ENCODE results near the gene UIMC1. TPM values are rescaled to one million over a fixed set of nuclear protein-coding genes. Genes with fewer than 3 reads are reported as not detected.
"Not testable (repeated sequence)": the region's sequence is repeated elsewhere in the genome, so short reads cannot be mapped to it uniquely, and the experiment has no call there.

Gene UIMC1
- polyA plus RNA-seq, 1 of the 3 experiments (the other 2 are of a cell fraction), result 19.9 TPM

DNA sequence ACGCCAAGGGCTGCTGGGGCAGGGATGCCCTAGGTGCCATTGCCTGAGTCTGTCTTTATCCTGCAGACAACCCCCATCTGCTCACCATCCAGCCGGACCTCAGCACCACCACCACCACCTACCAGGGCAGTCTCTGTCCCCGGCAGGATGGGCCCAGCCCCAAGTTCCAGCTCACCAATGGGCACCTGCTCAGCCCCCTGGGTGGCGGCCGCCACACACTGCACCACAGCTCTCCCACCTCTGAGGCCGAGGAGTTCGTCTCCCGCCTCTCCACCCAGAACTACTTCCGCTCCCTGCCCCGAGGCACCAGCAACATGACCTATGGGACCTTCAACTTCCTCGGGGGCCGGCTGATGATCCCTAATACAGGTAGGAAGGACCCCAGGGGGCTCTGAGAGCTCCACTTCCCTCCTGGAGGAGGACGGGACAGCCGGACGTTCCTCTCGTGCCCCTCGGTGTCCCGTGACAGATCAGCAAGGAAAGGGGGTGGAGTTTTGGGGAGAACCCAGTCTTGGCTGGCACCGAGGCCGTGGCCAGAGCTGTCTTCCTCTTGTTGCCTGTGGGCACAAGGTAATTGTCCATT is 132.3 kb downstream of the UIMC1 start:
- ChIA-PET CTCF (interaction anchor here (0.7 to 1.5 kb wide), 7 partner anchors 9 to 214 kb away, joined by 3 to 4 read pairs (median 3); no protein-coding TSS in a partner anchor), POLR2A (interaction anchor here (1.1 kb wide), 1 partner anchor 10 kb away, joined by 3 read pairs; no protein-coding TSS in a partner anchor)
- WGBS (ENCODE audit: low lambda C conversion rate), result 66% methylated on average over 8 of the region's 20 CpGs
- H4K20me1 ChIP-seq (ENCODE audit: insufficient read depth), result no peaks in the 10 kb centered on the region
- no peak overlapping the region for H3K9ac ChIP-seq
- no peak for TF ChIP-seq POLR2AphosphoS5 (IDR thresholded peaks at IDR 0.05; ENCODE audit: low read depth, low read length)
- H3K9me3 ChIP-seq, result no peaks in the 10 kb centered on the region
- no peak overlapping the region for H3K4me3 ChIP-seq (ENCODE audit: low read depth in 2 of 2, low read length in 1 of 2)
- DNase-seq, result no peak
- no peak overlapping the region for H3K4me2 ChIP-seq
- H3K9me2 ChIP-seq, result no peaks in the 10 kb centered on the region
- H3K27ac ChIP-seq (ENCODE audit: low read depth in 2 of 2, low read length in 1 of 2), result no peak overlapping the region
- H3K36me3 ChIP-seq (replicated peaks in 1 of 2; ENCODE audit: control insufficient read depth in 1 of 2, insufficient read depth in 2 of 2, low read length in 1 of 2), result no peaks in the 10 kb centered on the region
- peaks cover 0 to 24% of the 10 kb centered on the region in 2 experiments; a peak in 1 of 4 replicates for H3K4me1 ChIP-seq (ENCODE audit: control insufficient read depth in 1 of 2, insufficient read depth in 2 of 2, low read depth in 1 of 2, low read length in 1 of 2)
- H3K27me3 ChIP-seq (ENCODE audit: insufficient read depth), result no peaks in the 10 kb centered on the region
- no peak overlapping the region for H2AFZ ChIP-seq (ENCODE audit: low read depth)
- H3F3A ChIP-seq (replicated peaks; ENCODE audit: insufficient read depth), result no peaks in the 10 kb centered on the region
- no peaks in the 10 kb centered on the region for H3K79me2 ChIP-seq (ENCODE audit: insufficient read depth)

DNA sequence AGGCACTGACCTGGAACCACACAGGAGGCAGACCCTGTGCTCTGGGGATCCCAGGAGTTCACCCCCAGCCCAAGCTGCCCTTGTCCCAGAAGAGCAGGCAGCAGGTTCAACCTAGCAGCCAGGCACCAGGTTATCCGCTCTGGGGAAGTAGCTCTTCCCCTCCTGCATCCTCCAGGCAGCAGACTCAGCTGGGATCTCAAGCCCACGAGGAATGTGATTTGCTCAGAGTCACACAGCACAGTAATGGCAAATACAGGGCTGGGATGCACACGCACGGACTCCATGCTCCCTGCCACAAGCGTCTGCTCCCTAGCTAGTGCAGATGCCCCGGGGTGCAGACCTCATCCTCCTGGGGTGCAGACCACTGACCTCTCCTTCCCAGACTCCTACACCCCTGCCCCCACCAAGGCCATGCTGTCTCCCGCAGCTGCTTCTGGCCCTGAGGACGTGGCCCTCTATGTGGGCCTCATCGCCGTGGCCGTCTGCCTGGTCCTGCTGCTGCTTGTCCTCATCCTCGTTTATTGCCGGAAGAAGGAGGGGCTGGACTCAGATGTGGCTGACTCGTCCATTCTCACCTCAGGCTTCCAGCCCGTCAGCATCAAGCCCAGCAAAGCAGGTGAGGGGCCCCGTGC is 132.9 kb downstream of the UIMC1 start:
- DNase-seq, result no peak
- H3K4me2 ChIP-seq, result no peak overlapping the region
- H3K27ac ChIP-seq (ENCODE audit: low read depth in 2 of 2, low read length in 1 of 2), result no peak overlapping the region
- H3K4me1 ChIP-seq (ENCODE audit: control insufficient read depth in 1 of 2, insufficient read depth in 2 of 2, low read depth in 1 of 2, low read length in 1 of 2), result peaks cover 0 to 29% of the 10 kb centered on the region in 2 experiments; a peak in 1 of 4 replicates
- H3F3A ChIP-seq (replicated peaks; ENCODE audit: insufficient read depth), result no peaks in the 10 kb centered on the region
- no peaks in the 10 kb centered on the region for H3K27me3 ChIP-seq (ENCODE audit: insufficient read depth)
- TF ChIP-seq YY1 (IDR thresholded peaks at IDR 0.05; ENCODE audit: low read depth), result no peak
- TF ChIP-seq, protein P1, sequence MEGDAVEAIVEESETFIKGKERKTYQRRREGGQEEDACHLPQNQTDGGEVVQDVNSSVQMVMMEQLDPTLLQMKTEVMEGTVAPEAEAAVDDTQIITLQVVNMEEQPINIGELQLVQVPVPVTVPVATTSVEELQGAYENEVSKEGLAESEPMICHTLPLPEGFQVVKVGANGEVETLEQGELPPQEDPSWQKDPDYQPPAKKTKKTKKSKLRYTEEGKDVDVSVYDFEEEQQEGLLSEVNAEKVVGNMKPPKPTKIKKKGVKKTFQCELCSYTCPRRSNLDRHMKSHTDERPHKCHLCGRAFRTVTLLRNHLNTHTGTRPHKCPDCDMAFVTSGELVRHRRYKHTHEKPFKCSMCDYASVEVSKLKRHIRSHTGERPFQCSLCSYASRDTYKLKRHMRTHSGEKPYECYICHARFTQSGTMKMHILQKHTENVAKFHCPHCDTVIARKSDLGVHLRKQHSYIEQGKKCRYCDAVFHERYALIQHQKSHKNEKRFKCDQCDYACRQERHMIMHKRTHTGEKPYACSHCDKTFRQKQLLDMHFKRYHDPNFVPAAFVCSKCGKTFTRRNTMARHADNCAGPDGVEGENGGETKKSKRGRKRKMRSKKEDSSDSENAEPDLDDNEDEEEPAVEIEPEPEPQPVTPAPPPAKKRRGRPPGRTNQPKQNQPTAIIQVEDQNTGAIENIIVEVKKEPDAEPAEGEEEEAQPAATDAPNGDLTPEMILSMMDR (IDR thresholded peaks at IDR 0.05), result no peak
- no peak for TF ChIP-seq SMC3 (IDR thresholded peaks at IDR 0.05; ENCODE audit: low read depth, low read length)
- TF ChIP-seq TCF12 (IDR thresholded peaks at IDR 0.05), result no peak
- no peak for TF ChIP-seq EP300 (IDR thresholded peaks at IDR 0.05; ENCODE audit: borderline replicate concordance in 1 of 2, low read depth in 1 of 2, low read length in 1 of 2)
- no peak for TF ChIP-seq CHD2 (IDR thresholded peaks at IDR 0.05; ENCODE audit: low read length, partially characterized antibody)
- no peak for TF ChIP-seq FOXJ3 (CRISPR knock-in tag; IDR thresholded peaks at IDR 0.05)
- TF ChIP-seq SIN3A (IDR thresholded peaks at IDR 0.05; ENCODE audit: borderline replicate concordance, low read depth, low read length), result no peak
- TF ChIP-seq RAD21 (IDR thresholded peaks at IDR 0.05; ENCODE audit: low read length), result no peak
- TF ChIP-seq, protein P2, sequence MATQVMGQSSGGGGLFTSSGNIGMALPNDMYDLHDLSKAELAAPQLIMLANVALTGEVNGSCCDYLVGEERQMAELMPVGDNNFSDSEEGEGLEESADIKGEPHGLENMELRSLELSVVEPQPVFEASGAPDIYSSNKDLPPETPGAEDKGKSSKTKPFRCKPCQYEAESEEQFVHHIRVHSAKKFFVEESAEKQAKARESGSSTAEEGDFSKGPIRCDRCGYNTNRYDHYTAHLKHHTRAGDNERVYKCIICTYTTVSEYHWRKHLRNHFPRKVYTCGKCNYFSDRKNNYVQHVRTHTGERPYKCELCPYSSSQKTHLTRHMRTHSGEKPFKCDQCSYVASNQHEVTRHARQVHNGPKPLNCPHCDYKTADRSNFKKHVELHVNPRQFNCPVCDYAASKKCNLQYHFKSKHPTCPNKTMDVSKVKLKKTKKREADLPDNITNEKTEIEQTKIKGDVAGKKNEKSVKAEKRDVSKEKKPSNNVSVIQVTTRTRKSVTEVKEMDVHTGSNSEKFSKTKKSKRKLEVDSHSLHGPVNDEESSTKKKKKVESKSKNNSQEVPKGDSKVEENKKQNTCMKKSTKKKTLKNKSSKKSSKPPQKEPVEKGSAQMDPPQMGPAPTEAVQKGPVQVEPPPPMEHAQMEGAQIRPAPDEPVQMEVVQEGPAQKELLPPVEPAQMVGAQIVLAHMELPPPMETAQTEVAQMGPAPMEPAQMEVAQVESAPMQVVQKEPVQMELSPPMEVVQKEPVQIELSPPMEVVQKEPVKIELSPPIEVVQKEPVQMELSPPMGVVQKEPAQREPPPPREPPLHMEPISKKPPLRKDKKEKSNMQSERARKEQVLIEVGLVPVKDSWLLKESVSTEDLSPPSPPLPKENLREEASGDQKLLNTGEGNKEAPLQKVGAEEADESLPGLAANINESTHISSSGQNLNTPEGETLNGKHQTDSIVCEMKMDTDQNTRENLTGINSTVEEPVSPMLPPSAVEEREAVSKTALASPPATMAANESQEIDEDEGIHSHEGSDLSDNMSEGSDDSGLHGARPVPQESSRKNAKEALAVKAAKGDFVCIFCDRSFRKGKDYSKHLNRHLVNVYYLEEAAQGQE (IDR thresholded peaks at IDR 0.05; ENCODE audit: low read depth, low read length), result no peak
- TF ChIP-seq, protein P3, sequence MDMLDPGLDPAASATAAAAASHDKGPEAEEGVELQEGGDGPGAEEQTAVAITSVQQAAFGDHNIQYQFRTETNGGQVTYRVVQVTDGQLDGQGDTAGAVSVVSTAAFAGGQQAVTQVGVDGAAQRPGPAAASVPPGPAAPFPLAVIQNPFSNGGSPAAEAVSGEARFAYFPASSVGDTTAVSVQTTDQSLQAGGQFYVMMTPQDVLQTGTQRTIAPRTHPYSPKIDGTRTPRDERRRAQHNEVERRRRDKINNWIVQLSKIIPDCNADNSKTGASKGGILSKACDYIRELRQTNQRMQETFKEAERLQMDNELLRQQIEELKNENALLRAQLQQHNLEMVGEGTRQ (IDR thresholded peaks at IDR 0.05; ENCODE audit: borderline replicate concordance, low read depth, low read length), result no peak
- no peak overlapping the region for H3K4me3 ChIP-seq (ENCODE audit: low read depth in 2 of 2, low read length in 1 of 2)
- ChIA-PET CTCF (interaction anchor here (0.7 to 1.5 kb wide), 6 partner anchors 10 to 198 kb away, joined by 3 to 4 read pairs (median 3); no protein-coding TSS in a partner anchor), POLR2A (no interaction called here)
- no peaks in the 10 kb centered on the region for H4K20me1 ChIP-seq (ENCODE audit: insufficient read depth)
- 61% methylated on average over 7 of the region's 16 CpGs for WGBS (ENCODE audit: low lambda C conversion rate)
- no peaks in the 10 kb centered on the region for H3K79me2 ChIP-seq (ENCODE audit: insufficient read depth)
- no peaks in the 10 kb centered on the region for H3K9me2 ChIP-seq
- no peak overlapping the region for H3K9ac ChIP-seq
- no peak overlapping the region for H2AFZ ChIP-seq (ENCODE audit: low read depth)
- no peaks in the 10 kb centered on the region for H3K36me3 ChIP-seq (replicated peaks in 1 of 2; ENCODE audit: control insufficient read depth in 1 of 2, insufficient read depth in 2 of 2, low read length in 1 of 2)
- H3K9me3 ChIP-seq, result no peaks in the 10 kb centered on the region

DNA sequence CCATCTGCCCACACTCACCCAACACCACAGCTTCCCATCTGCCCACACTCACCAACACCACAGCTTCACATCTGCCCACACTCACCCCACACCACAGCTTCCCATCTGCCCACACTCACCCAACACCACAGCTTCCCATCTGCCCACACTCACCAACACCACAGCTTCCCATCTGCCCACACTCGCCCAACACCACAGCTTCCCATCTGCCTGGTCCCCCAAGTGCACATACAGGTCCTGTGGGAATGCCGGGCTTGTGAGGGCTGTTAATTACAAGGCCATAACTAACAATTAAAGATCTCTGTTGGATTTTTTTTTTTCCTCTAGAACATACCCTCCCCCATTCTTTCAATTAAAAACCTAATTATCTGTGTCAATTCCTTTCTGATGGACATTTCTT is 133.6 kb downstream of the UIMC1 start:
- CTCF ChIA-PET, result interaction anchor here (1.1 to 1.5 kb wide), 2 partner anchors 18 to 199 kb away, joined by 3 read pairs; no protein-coding TSS in a partner anchor
- H4K20me1 ChIP-seq (ENCODE audit: insufficient read depth); H3K4me3 ChIP-seq (ENCODE audit: low read depth in 2 of 2, low read length in 1 of 2); H3K9ac ChIP-seq; H3K9me3 ChIP-seq; H2AFZ ChIP-seq (ENCODE audit: low read depth); H3K36me3 ChIP-seq (replicated peaks in 1 of 2; ENCODE audit: control insufficient read depth in 1 of 2, insufficient read depth in 2 of 2, low read length in 1 of 2); H3K4me2 ChIP-seq; H3K79me2 ChIP-seq (ENCODE audit: insufficient read depth); H3F3A ChIP-seq (replicated peaks; ENCODE audit: insufficient read depth); DNase-seq; H3K9me2 ChIP-seq; H3K27me3 ChIP-seq (ENCODE audit: insufficient read depth); POLR2A ChIA-PET; H3K27ac ChIP-seq (ENCODE audit: low read depth in 2 of 2, low read length in 1 of 2): not testable (repeated sequence)
- H3K4me1 ChIP-seq (ENCODE audit: control insufficient read depth in 1 of 2, insufficient read depth in 2 of 2, low read depth in 1 of 2, low read length in 1 of 2), result peaks cover 0 to 35% of the 10 kb centered on the region in 2 experiments; a peak in 1 of 4 replicates
- WGBS (ENCODE audit: low lambda C conversion rate), result 47% methylated on average over 2 of the region's 2 CpGs
